GM15510 (cell line): ENCODE data around the gene PIGM.

Experiments used
- POLR2A ChIP-seq: IDR thresholded peaks from 3 replicates; pipeline ENCODE4 v1.6.1; 2011; ENCODE audit warnings: borderline replicate concordance; ENCODE audit not compliant: insufficient read length; ENCODE audit errors: extremely low read depth

PIGM gene

GRCh38 chr1:159987186-159987585 lies 44.6 kb downstream of the PIGM start:
- TF ChIP-seq POLR2A = no peak

DNA sequence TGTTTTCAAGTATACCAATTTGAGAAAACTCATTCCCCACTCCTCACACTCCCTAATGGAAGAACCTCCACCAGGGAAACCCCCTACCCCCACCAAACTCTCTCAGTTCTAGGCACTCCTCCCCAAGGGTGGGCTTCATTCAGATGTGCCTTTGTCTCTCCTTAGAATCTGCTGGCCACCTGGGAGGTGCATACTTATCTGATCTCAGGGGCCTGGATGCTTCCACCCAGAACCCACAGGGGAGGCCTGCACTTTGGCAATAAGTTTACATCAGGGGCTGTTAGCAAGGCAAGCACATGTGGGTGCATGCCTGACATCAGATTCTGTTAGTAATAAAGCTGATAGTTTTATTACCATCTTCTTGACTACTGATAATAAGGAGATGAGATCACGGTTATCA lies 45.3 kb downstream of the PIGM start:
- TF ChIP-seq POLR2A = no peak

- TF ChIP-seq POLR2A = no peak
Observed at GRCh38 chr1:159986093-159986492, 45.7 kb downstream of the PIGM start.

DNA sequence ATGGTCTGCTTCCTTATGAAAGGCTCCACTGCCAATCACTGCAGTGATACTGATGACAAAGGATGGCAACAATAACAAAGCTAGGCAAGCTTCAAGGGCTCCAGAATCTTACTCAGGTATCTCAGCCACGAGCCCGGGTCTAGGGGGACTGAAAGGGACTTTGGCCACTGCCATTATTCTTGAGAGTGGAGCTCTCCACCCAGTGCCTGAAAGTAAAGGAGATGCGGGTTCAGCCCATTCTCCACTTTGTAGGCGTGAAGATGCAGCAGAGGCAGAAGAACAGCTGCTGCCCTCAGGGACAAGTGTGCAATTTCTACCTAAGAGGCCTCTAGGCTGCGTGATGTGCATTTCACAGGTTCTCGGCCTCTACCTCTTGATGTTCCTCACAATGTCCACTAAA lies 46.3 kb downstream of the PIGM start:
- no peak for TF ChIP-seq POLR2A

- TF ChIP-seq POLR2A = no peak
Observed at GRCh38 chr1:159983681-159984080, 48.1 kb downstream of the PIGM start.

GRCh38 chr1:159982280-159982679 lies 49.5 kb downstream of the PIGM start:
- TF ChIP-seq POLR2A = no peak

- no peak for TF ChIP-seq POLR2A
Observed at GRCh38 chr1:159981351-159982055, 50.3 kb downstream of the PIGM start.

- TF ChIP-seq POLR2A = no peak
Observed at GRCh38 chr1:159980786-159981185, 51.0 kb downstream of the PIGM start.

GRCh38 chr1:159980076-159980475 lies 51.7 kb downstream of the PIGM start:
- TF ChIP-seq POLR2A = no peak

- no peak for TF ChIP-seq POLR2A
Observed at GRCh38 chr1:159979257-159979656, 52.5 kb downstream of the PIGM start.

GRCh38 chr1:159978107-159978398 lies 53.7 kb downstream of the PIGM start:
- no peak for TF ChIP-seq POLR2A

DNA sequence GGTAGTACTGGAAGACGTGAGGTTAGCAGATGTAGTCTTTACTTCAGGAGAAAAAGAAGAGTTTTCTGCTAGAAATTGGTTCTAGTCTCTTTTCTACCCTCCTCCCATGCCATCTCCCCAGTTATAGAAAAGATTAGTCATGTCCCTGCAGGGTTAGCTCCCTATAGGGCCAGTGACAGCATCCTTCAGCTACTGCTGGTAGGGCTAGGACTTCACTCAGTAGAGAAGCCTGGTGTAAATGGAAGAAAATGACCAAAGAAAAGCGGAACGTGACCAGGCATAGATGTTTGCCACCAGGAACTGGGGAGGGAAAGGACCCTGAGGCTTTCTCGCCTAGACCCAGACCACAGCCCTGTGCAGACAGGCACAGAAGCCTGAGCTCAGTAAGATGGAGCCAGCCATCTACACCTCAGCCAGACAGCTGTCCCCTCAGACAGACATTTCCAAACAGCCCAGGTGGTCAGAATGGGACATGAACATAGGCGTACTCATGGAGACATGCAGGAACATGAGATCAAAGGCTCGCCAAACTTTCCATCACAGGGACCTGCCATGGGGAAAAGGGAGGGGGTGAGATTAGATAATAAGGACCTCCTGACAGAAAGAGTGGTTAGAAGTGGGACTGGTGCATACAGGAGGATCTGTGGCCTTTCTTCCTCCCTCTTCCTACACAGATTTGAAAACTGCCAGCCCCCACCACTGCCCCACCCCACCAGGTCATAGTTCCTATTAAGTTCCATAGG lies 54.3 kb downstream of the PIGM start:
- TF ChIP-seq POLR2A = no peak
